IMR-90 (cell line): ENCODE measurements around the gene RASSF5. TPM values are rescaled to one million over a fixed set of nuclear protein-coding genes. Genes with fewer than 3 reads are reported as not detected.

ENCODE experiments used
- ATAC-seq: fragments of 200-7000 bp; cut with Tn5 transposase; 2 replicates; pipeline ENCODE4 v1.9.1; 2020; ENCODE audit warnings: low read depth, mild to moderate bottlenecking, moderate library complexity
- BruUV-seq: library from RNA; stranded (reverse); fragments of 400-500 nt; replicated peaks from 2 replicates; lab custom pipeline; 2021; lab: Mats Ljungman, UMichigan
- CTCF ChIA-PET: fragments of 300-600 bp; formaldehyde crosslinking; extraction: SDS; loops from one replicate; lab custom pipeline; 2021; ENCODE audit warnings: antibody characterized with exemption; lab: Yijun Ruan, JAX
- POLR2A ChIA-PET: fragments of 300-600 bp; sonication (Branson Sonifier 250); formaldehyde crosslinking; loops from one replicate; lab custom pipeline; 2022; ENCODE audit warnings: antibody characterized with exemption; ENCODE audit not compliant: unreplicated experiment; lab: Charles Lee
- DNase-seq: peaks from one replicate; pipeline ENCODE4 v3.0.0; 2013
- H2AFZ ChIP-seq: replicated peaks from 2 replicates; pipeline ENCODE3; 2013; ENCODE audit warnings: low read length, mild to moderate bottlenecking; ENCODE audit not compliant: poor library complexity
- H2AK5ac ChIP-seq: 2 replicates; pipeline ENCODE4 v1.6.1; 2013; ENCODE audit warnings: low read depth, low read length, inconsistent platforms
- H2AK9ac ChIP-seq: replicated peaks from 2 replicates; pipeline ENCODE3; 2013; ENCODE audit warnings: mild to moderate bottlenecking, low read depth, low read length, moderate library complexity; ENCODE audit not compliant: poor library complexity
- H2BK120ac ChIP-seq: 2 replicates; pipeline ENCODE4 v1.6.1; 2013; ENCODE audit warnings: low read depth, low read length, inconsistent platforms
- H2BK15ac ChIP-seq: 3 replicates; pipeline ENCODE4 v1.6.1; 2013; ENCODE audit warnings: low read depth, low read length, inconsistent platforms
- H2BK20ac ChIP-seq: 2 replicates; pipeline ENCODE4 v1.6.1; 2013; ENCODE audit warnings: low read depth, mild to moderate bottlenecking, inconsistent platforms, low read length, moderate library complexity
- H2BK5ac ChIP-seq: 2 replicates; pipeline ENCODE4 v1.6.1; 2013; ENCODE audit warnings: mild to moderate bottlenecking, low read depth, low read length, inconsistent platforms; ENCODE audit not compliant: poor library complexity, severe bottlenecking
- H3K14ac ChIP-seq: replicated peaks from 2 replicates; pipeline ENCODE4 v1.6.1; 2013; ENCODE audit warnings: low read depth, low read length, inconsistent platforms
- H3K18ac ChIP-seq: 2 replicates; pipeline ENCODE4 v1.6.1; 2013; ENCODE audit warnings: low read depth, low read length, control low read depth
- H3K23ac ChIP-seq: 2 replicates; pipeline ENCODE4 v1.6.1; 2013; ENCODE audit warnings: low read depth, low read length, inconsistent platforms
- H3K27ac ChIP-seq: 2 replicates; pipeline ENCODE4 v1.5.1; 2013; ENCODE audit warnings: mild to moderate bottlenecking, control low read depth, low read length; ENCODE audit not compliant: insufficient read depth
- H3K27me3 ChIP-seq: 2 replicates; pipeline ENCODE4 v1.6.1; 2013; ENCODE audit warnings: low read length; ENCODE audit not compliant: control insufficient read depth, insufficient read depth
- H3K36me3 ChIP-seq: 2 replicates; pipeline ENCODE4 v1.6.1; 2013; ENCODE audit warnings: low read length, mixed read lengths; ENCODE audit not compliant: control insufficient read depth, insufficient read depth
- H3K4ac ChIP-seq: 2 replicates; pipeline ENCODE4 v1.6.1; 2013; ENCODE audit warnings: low read depth, low read length, inconsistent platforms
- H3K4me1 ChIP-seq: 2 replicates; pipeline ENCODE4 v1.6.1; 2013; ENCODE audit warnings: low read length, mixed read lengths; ENCODE audit not compliant: control insufficient read depth, insufficient read depth
- H3K4me2 ChIP-seq: 2 replicates; pipeline ENCODE4 v1.6.1; 2013; ENCODE audit warnings: low read depth, mild to moderate bottlenecking, control low read depth, low read length, moderate library complexity
- H3K4me3 ChIP-seq: 2 replicates; pipeline ENCODE4 v1.5.1; 2013; ENCODE audit warnings: low read depth, mild to moderate bottlenecking, control low read depth, low read length, moderate library complexity; ENCODE audit not compliant: insufficient read depth
- H3K56ac ChIP-seq: 2 replicates; pipeline ENCODE4 v1.6.1; 2013; ENCODE audit warnings: low read length, inconsistent platforms; ENCODE audit not compliant: insufficient read depth; ENCODE audit errors: extremely low read depth
- H3K79me1 ChIP-seq, 2 experiments: 2 replicates each; pipeline ENCODE4 v1.6.1; 2013; ENCODE audit warnings: low read length in 2 of 2, inconsistent platforms in 1 of 2, low read depth in 1 of 2
- H3K9ac ChIP-seq: 2 replicates; pipeline ENCODE4 v1.6.1; 2013; ENCODE audit warnings: low read depth, low read length, control low read depth
- H3K9me1 ChIP-seq: 2 replicates; pipeline ENCODE4 v1.6.1; 2013; ENCODE audit warnings: low read length, inconsistent platforms; ENCODE audit not compliant: insufficient read depth
- H3K9me3 ChIP-seq: 2 replicates; pipeline ENCODE4 v1.6.1; 2013; ENCODE audit warnings: low read length; ENCODE audit not compliant: control insufficient read depth, insufficient read depth
- H4K20me1 ChIP-seq: 2 replicates; pipeline ENCODE4 v1.6.1; 2013; ENCODE audit warnings: low read length, inconsistent platforms; ENCODE audit not compliant: insufficient read depth
- H4K5ac ChIP-seq: 2 replicates; pipeline ENCODE4 v1.6.1; 2013; ENCODE audit warnings: mild to moderate bottlenecking, low read depth, low read length, control low read depth
- H4K8ac ChIP-seq, 2 experiments: 2 replicates each; pipeline ENCODE4 v1.6.1; 2013; ENCODE audit warnings: low read depth in 2 of 2, low read length in 2 of 2, control low read depth in 1 of 2, inconsistent platforms in 1 of 2
- H4K91ac ChIP-seq: 2 replicates; pipeline ENCODE4 v1.6.1; 2013; ENCODE audit warnings: low read depth, low read length, inconsistent platforms; ENCODE audit not compliant: insufficient read depth
- BHLHE40 ChIP-seq: fragments of 150-350 bp; IDR thresholded peaks from 2 replicates; pipeline ENCODE4 v1.6.1; 2016; ENCODE audit warnings: mild to moderate bottlenecking, low read depth, low read length
- CHD1 ChIP-seq: IDR thresholded peaks from 2 replicates; pipeline ENCODE4 v1.6.1; 2012; ENCODE audit warnings: low read depth, low read length, improper control_type of control experiment
- RAD21 ChIP-seq: IDR thresholded peaks from 2 replicates; pipeline ENCODE4 v1.6.1; 2012; ENCODE audit warnings: low read length, improper control_type of control experiment
- RCOR1 ChIP-seq: IDR thresholded peaks from 2 replicates; pipeline ENCODE4 v1.6.1; 2012; ENCODE audit warnings: mild to moderate bottlenecking, low read length, improper control_type of control experiment; ENCODE audit not compliant: insufficient replicate concordance
- SMC3 ChIP-seq: fragments of 150-350 bp; IDR thresholded peaks from 2 replicates; pipeline ENCODE4 v1.6.1; 2016; ENCODE audit warnings: low read depth, mild to moderate bottlenecking, antibody characterized with exemption, low read length, moderate library complexity
- USF2 ChIP-seq: fragments of 150-350 bp; IDR thresholded peaks from 2 replicates; pipeline ENCODE4 v1.6.1; 2017; ENCODE audit warnings: mild to moderate bottlenecking, antibody characterized with exemption, low read length, low read depth
- WGBS, 2 experiments: methylation state at CpG; one replicate each; pipeline versions ENCODE4 v1.1.5 to v1.1.7; 2013; ENCODE audit warnings: missing lambda C conversion rate in 2 of 2; ENCODE audit not compliant: insufficient read length in 1 of 2; ENCODE audit errors: extremely low coverage in 2 of 2; 5-methylcytosine and 5-hydroxymethylcytosine counted together
- dilution Hi-C: fragments of 300-500 bp; cut with HindIII; formaldehyde crosslinking; loops from one replicate; pipeline ENCODE4 v1.14.3; 2018; ENCODE audit warnings: low sequenced_read_pairs; ENCODE audit not compliant: unreplicated experiment
- in situ Hi-C: fragments of 300-500 bp; cut with MboI; formaldehyde crosslinking; loops from 3 replicates; pipeline ENCODE4 v1.14.3; 2019; ENCODE audit warnings: low sequenced_read_pairs, inconsistent platforms, mixed read lengths
- intact Hi-C: fragments of 100-400 bp; cut with micrococcal nuclease; formaldehyde crosslinking; loops from 2 replicates; pipeline ENCODE4 v1.10.0; 2022
- polyA plus RNA-seq, 3 experiments: library from polyadenylated mRNA; depleted of rRNA; stranded (reverse); fragments of >200 nt; gene quantifications; 2 replicates each; pipeline ENCODE4 v1.2.3, GENCODE V29; 2012; ENCODE audit warnings: low replicate concordance in 1 of 3
- total RNA-seq: library from RNA; depleted of rRNA; stranded (reverse); fragments of >200 nt; gene quantifications from 2 replicates; pipeline ENCODE4 v1.2.3, GENCODE V29; 2012

The RASSF5 gene
- total and polyA plus RNA-seq, 2 of the 4 experiments (the other 2 are of a cell fraction), result 0.18 to 1.1 TPM

GRCh38 chr1:206532368-206532767 is 25.0 kb downstream of the RASSF5 start:
- intact Hi-C loops (no loop called here), dilution Hi-C loops (no loop called here), in situ Hi-C loops (no loop called here)
- Histone ChIP-seq H3K4me3 (no peak overlapping the region), H4K8ac (no peak overlapping the region), H3K56ac (no peak overlapping the region), H2BK15ac (no peak overlapping the region), H3K14ac (no peak overlapping the region), H3K18ac (no peak overlapping the region), H3K36me3 (no peaks in the 10 kb centered on the region), H3K9ac (no peak overlapping the region), H2BK20ac (no peak overlapping the region), H2AFZ (no peak overlapping the region), H2BK5ac (no peak overlapping the region), H4K20me1 (no peaks in the 10 kb centered on the region; the same call in 1 of the 2 replicates), H3K23ac (no peak overlapping the region), H2AK9ac (no peak overlapping the region), H3K4me2 (no peak overlapping the region), H4K91ac (no peak overlapping the region), H3K4ac (no peak overlapping the region), H3K79me1 (no peaks in the 10 kb centered on the region), H2AK5ac (no peak overlapping the region), H3K27ac (no peak overlapping the region), H4K5ac (no peak overlapping the region), H3K27me3 (peaks cover 3% of the 10 kb centered on the region), H3K9me1 (no peaks in the 10 kb centered on the region; the same call in 1 of the 2 replicates), H3K4me1 (no peaks in the 10 kb centered on the region), H2BK120ac (no peak overlapping the region), H3K9me3 (no peaks in the 10 kb centered on the region)
- ChIA-PET CTCF (no interaction called here), POLR2A (no interaction called here)
- ATAC-seq, result no peak
- no peak for DNase-seq
- no TSS peak for BruUV-seq
- WGBS, 2 experiments, result 94% methylated on average over 3 of the region's 7 CpGs; no CpG with 5 or more reads in 1 of the 2 experiments
- no peak for TF ChIP-seq BHLHE40
- TF ChIP-seq CHD1, result no peak
- TF ChIP-seq SMC3, result no peak
- no peak for TF ChIP-seq USF2
- TF ChIP-seq RAD21, result no peak
- TF ChIP-seq RCOR1, result no peak
